Stimulated activated CD4-positive, alpha-beta T cell treated with anti-CD3 and anti-CD28 coated beads, TNF-alpha, amount 100 ng/mL, for 4 hours (primary cell): ENCODE measurements around the gene NLGN2.

Source experiments
- DNase-seq, 3 experiments: peaks; one replicate each; pipeline ENCODE4 v3.0.0-alpha.2; 2020; ENCODE audit warnings: low read depth in 3 of 3

Gene NLGN2

DNA sequence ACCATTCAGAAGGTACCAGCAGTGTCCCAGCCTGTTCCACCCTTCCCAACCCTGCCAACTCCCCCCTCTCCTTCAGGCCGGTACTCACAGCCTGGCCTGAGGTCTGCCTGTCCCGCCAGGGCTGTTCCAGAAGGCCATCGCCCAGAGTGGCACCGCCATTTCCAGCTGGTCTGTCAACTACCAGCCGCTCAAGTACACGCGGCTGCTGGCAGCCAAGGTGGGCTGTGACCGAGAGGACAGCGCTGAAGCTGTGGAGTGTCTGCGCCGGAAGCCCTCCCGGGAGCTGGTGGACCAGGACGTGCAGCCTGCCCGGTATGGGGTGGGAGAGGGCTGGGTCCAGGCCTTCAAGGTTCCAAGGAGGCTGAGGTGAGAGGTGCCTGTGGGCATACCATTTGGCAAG is 7.2 kb downstream of the NLGN2 start:
- no peak for DNase-seq

DNA sequence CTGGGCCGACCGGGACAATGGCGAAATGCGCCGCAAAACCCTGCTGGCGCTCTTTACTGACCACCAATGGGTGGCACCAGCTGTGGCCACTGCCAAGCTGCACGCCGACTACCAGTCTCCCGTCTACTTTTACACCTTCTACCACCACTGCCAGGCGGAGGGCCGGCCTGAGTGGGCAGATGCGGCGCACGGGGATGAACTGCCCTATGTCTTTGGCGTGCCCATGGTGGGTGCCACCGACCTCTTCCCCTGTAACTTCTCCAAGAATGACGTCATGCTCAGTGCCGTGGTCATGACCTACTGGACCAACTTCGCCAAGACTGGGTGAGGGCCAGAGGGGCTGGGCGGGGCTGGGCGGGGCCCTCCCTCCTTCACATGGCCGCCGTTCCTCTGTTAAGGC is 8.1 kb downstream of the NLGN2 start:
- no peak for DNase-seq

DNA sequence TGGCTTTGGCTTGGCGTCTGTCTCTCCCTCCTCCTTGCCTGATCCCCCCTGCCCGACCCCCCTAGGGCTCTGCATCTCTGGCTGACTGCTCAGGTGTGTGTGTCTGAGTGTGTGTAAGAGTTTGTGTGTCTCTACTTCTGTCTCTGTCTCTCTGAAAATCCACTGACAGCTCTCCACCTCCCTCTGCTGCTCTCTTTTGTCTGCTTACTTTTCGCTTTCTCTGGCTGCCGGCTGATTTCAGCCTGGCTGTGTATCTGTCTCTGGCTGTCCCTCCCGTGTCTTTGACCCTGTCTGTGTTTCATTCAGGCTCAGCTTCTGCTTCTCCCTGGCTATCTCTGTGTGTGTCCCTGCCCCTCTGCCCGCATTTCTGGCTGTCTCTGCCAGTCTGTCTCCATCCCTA is 8.7 kb downstream of the NLGN2 start:
- no peak for DNase-seq

DNA sequence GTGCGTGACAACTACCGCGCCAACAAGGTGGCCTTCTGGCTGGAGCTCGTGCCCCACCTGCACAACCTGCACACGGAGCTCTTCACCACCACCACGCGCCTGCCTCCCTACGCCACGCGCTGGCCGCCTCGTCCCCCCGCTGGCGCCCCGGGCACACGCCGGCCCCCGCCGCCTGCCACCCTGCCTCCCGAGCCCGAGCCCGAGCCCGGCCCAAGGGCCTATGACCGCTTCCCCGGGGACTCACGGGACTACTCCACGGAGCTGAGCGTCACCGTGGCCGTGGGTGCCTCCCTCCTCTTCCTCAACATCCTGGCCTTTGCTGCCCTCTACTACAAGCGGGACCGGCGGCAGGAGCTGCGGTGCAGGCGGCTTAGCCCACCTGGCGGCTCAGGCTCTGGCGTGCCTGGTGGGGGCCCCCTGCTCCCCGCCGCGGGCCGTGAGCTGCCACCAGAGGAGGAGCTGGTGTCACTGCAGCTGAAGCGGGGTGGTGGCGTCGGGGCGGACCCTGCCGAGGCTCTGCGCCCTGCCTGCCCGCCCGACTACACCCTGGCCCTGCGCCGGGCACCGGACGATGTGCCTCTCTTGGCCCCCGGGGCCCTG is 9.5 kb downstream of the NLGN2 start:
- no peak for DNase-seq

DNA sequence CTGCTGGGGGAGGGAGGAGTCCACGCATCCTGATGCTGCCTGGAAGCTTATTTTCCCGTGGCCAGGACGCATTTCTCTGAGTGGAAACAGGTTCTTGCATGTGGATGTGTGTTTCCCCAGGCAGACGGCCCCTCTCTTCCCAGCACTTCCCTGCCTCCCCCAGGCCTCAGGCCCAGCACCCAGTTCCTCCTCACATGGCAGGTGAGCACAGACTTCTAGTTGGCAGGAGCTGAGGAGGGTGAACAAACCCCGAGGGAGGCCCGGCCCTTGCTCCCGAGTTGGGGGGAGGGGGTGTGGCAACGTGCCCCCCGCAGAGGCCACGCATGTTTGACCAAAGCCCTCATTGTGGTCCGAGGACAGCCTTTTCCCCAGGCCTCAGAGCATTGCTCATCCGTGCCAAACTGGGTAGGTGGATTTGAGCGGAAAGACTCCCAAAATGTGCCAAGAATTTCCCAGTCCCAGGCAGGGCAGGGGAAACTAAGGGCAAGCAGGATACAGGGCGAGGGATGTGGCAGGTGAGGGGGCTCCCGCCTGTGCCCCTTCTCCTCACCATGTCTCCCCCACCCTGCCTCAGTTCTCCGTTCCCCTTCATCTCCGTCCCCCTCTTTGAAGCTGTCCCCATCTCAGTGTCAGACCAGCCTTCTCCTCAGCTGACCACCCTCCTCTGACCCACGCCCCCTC is 11.0 kb downstream of the NLGN2 start:
- DNase-seq = no peak

DNA sequence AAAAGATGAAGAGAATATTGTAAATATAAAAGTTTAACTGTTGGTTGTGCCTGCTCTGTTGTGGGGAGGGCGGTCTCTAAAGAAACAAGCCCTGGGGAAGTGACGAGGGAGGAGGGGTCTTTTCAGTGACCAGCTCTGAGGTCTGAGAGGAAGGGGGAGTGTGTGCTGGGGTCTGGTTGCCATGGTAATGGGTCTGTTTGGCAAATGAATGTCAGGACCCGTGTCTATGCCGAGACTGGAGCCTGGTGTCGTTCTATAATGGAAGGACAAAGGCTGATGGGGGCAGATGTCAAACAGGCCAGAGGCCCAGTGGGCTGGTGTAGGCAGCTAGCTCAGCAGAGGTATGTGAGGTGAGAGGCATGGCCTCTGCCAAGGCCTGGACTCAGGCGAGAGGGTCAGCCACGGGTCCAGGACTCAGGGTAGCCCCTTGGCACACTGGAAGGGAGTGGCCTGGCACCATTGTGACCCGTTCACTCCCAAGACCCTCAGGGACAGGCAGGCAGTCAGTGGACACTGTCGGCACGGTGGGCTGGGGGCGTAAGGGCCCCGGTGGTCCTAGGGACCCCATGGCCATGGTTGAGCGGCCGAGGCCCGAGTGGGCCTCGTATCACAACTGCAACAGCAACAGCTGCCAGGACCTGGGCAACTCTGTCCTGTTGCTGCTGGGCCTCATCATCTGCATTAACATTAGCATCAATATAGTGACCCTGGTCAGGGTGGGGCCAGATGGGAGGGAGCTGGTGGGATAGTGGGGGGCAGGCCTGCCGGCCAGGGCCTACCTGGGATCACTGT is 12.4 kb downstream of the NLGN2 start, which contains the start of gene SPEM1:
TSS of gene SPEM1 (plus strand) at position 506 of the 792 bp plus-strand sequence. CDS start at position 567, 61 bp downstream.
- DNase-seq = no peak

DNA sequence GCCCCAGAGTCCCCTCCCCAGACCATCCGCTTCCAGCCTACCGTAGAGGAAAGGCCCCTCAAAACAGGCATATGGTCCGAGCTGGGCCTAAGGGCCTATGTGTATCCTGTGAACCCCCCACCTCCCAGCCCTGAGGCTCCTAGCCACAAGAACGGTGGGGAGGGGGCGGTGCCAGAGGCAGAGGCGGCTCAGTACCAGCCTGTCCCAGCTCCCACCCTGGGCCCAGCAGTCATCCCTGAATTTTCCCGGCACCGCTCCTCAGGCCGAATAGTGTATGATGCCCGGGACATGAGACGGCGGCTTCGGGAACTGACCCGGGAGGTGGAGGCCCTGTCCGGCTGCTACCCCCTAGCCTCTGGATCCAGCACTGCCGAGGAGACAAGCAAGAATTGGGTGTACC is 13.5 kb downstream of the NLGN2 start:
- DNase-seq = no peak

DNA sequence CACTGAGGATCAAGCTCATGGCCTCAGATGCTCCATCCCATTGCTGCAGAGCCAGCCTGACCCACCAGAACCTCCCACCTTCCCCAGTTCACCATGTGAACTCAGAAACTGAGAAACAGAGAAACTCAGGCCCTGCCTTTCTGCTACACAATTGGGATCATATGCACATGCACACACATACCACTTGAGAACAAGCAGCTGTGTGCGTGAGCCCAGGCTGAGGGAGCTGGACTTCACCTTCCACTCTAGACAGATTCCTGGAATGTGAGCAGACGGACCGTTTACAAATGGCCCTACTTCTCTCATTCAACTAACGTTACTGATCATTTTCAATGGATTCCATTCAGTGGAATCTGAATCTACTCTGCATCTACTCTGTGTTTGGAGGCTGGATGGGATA is 16.0 kb downstream of the NLGN2 start:
- DNase-seq = no peak

DNA sequence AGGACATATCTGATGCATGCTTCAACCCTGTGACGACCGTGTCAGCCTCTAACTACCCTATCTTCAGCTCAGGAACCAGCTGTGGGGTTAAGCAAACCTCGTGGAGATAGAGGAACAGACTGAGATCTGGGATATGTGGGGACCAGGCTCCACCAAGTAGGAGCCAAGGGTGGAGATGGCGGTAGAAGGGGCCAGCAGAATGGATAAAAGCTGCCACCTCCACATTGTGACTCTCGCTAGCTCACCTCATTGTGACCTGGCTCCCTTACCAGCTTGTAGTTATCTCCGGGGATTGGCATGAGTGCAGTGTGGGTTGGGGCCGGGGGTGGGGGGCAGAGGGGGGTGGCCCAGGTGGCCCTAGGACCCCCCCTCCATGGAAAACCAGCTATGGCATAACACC is 17.7 kb downstream of the NLGN2 start, which contains the start of gene SPEM2:
TSS of gene SPEM2 (plus strand) at position 301 of the 400 bp plus-strand sequence. CDS start at position 374, 73 bp downstream.
- no peak for DNase-seq

DNA sequence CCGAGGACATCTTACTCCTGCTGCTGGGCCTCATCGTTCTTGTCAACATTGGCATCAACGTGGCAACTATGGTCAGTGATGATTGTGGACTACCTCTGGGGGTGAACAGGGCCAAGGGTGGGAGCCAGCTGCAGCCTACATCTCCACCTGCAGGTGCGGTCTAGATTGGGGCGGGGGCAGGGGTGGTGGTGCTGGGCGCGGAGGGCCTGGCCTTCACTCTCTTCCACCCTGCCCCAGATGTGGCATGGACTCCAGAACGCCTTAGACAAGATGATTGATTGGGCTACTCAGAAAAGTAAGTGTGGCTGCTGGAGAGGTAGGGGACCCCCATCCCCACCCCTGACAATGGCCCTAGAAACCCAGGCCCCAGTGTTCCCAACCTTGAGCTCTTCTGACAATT is 18.1 kb downstream of the NLGN2 start:
- no peak for DNase-seq

DNA sequence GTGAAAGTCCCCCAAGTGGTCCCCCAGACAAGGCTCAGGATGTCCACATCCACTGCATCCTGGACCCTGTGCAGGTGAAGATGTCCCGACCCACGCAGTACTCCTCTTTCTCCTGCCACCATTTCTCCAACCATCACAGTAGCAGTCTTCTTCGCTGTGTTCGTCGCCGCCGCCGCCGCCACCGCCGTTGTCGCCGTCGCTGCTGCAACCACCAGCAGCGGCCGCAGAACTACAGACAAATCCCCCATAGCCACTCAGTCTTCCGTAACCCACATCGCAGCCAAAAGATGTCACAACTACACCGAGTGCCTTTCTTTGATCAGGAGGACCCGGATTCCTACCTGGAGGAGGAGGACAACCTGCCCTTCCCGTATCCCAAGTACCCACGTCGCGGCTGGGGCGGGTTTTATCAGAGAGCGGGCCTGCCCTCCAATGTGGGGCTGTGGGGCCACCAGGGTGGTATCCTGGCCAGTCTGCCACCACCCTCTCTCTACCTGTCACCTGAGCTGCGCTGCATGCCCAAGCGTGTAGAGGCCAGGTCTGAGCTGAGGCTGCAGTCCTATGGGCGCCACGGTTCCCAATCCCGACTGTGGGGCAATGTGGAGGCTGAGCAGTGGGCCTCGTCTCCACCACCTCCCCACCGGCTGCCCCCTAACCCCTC is 18.7 kb downstream of the NLGN2 start:
- no peak for DNase-seq

DNA sequence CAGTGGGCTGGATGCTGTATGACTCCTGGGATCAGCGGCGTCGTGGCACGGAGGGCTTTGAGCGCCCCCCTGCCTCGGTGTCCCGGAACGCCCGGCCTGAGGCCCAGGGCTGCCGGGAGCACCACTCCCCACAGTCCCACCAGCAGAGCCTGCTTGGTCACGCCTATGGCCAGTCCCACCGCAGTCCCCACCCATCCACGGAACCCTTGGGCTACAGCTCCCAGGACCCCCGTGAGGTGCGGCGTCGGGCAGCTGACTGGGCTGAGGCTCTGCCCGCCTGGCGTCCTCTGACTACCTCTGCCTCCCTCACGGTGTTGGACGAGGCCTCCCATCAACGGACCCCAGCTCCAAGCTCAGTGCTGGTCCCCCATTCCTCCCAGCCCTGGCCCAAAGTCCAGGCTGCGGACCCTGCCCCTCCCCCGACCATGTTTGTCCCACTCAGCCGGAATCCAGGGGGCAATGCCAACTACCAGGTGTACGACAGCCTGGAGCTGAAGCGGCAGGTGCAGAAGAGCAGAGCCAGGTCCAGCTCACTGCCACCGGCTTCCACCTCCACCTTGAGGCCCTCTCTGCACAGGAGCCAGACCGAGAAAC is 19.3 kb downstream of the NLGN2 start:
- DNase-seq = no peak

DNA sequence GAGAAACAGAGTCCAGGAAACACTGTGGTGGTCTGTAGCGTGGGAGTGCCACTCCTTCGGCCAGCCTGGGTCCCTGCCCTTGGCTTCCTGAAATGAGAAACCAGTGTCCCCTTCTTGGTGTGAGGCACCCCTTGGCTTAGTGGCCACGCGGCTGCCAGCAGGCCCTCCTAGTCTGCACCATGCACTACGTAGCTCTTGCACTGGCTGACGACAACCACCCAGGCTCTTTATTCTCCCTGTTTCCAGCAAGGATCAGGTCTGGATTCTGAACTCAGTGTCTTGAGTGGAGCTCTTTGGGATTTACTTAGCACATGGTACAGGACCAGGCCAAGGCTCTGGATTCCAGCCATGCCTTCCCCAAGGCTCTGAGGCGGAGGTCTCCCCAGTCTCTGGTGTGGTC is 19.9 kb downstream of the NLGN2 start:
- no peak for DNase-seq

DNA sequence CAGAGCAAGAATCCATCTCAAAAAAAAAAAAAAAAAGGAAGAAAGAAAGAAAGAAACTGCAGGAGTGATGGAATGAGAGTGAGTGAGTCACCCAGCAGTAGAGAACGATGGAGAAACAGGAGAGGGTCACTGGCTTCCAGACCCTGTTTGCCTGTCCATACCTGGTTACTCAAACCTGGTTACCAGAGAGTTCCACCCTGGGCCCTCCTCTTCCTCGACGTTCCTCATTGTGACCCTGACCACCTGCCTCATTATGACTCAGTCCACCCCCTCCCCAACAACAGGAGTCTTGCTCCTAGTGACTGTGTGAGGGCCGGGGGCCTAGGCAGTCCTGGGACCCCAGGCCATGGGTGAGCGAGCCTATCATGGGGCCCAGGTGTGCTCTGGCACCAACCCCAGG is 20.9 kb downstream of the NLGN2 start, which contains the start of gene SPEM3:
TSS of gene SPEM3 (plus strand) at position 301 of the 400 bp plus-strand sequence. CDS start at position 347, 46 bp downstream.
- no peak for DNase-seq

DNA sequence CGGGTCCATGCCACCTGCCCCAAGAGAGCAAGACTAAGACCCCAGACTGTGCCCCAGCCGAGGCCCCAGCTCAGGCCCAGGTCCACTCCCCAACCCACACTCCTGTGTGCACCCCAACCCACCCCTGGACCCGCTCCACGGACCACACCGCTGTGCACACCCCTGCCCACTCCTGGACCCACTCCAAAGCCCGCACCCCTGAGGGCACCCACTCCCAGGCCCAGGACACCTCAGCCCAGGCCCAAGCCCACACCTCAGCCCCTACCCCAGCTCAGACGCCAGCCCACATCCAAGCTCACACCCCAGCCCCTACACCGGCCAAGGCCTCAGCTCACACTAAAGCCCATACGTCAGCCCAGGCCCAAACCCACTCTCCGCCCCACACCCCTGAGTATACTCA is 22.1 kb downstream of the NLGN2 start:
- no peak for DNase-seq

DNA sequence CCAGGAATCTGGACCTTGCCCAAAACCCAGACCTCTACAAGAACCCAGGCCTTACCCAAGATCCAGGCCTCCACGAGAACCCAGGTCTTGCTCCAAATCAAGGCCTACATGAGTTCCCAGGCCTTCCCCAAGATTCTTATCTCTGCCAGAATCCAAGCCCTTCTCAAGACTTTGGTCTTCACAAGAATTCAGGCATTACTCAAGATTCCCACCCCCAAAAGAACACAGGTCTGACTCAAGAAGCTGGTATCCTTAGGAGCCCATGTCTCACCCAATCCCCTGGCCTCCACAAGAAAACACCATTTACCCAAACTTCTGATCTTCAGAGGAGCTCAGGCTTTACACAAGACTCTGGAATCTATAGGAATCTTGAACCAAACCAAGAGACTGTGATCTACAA is 23.6 kb downstream of the NLGN2 start:
- DNase-seq = no peak

DNA sequence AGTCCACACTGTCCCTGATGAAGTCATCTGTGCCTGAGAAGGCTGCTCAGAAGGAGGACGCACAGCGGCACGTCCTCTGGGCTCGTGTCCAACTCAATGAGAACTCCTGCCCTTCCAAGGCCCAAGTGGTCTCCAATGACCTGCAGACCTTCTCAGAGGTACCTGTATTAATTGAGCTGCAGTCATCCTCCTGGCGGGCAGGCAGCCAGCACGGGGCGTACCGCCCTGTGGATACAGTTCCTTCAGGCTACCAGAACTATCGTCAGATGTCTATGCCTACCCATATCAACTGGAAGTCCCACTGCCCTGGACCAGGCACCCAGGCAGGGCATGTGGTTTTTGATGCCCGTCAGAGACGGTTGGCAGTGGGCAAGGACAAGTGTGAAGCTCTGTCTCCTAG is 24.7 kb downstream of the NLGN2 start:
- no peak for DNase-seq

DNA sequence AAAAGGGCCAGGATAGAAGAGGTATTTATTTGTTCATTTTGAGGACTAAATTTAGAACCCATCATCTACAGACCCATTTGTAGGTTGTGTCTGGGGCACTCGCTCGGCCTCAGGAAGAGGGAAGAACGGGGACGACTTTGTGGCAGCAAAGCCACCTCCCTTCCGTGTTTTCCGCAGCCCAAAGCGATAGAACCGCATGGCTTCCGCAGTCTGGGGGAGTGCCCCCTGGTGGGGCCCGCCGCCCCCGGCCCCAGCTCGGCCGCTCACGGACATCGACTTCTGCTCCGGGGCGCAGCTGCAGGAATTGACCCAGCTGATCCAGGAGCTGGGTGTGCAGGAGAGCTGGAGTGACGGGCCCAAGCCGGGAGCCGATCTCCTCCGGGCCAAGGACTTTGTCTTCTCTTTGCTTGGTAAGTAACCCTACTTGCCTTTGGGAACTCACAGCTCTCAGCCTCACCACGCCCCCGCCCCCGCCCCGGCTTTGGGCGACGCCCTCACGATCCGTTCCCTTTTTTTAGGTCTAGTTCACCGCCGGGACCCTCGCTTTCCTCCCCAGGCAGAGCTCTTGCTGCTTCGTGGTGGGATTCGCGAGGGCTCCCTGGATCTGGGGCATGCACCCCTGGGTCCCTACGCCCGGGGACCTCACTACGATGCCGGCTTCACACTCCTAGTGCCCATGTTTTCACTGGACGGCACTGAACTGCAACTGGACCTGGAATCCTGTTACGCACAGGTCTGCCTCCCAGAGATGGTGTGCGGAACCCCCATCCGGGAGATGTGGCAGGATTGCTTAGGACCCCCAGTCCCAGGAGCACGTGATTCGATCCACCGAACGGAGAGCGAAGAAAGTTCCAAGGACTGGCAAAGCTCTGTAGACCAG is 28.3 kb downstream of the NLGN2 start:
- peak in 2 of 3 experiments; percentile 28 to 48 for DNase-seq

DNA sequence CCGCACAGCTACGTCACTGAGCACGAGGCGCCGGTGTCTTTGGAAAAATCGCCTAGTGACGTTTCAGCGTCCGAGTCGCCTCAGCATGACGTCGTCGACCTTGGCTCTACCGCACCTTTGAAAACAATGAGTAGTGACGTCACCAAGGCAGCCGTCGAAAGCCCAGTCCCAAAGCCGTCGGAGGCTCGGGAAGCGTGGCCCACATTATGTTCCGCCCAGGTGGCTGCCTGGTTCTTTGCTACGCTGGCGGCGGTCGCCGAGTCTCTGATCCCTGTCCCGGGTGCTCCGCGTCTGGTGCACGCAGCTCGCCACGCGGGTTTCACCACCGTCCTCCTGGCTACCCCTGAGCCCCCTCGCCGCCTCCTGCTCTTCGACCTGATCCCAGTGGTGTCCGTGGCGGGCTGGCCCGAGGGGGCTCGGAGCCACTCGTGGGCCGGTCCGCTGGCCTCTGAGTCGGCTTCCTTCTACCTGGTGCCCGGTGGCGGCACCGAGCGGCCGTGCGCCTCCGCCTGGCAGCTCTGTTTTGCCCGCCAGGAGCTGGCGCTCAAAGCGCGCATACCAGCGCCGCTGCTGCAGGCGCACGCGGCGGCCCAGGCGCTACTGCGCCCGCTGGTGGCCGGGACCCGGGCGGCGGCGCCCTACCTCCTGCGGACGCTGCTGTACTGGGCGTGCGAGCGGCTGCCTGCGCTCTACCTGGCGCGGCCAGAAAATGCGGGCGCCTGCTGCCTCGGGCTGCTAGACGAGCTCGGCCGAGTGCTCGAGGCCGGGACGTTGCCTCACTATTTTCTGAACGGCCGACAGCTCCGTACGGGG is 29.1 kb downstream of the NLGN2 start:
- peak; percentile 62 to 71 (median 68) for DNase-seq

DNA sequence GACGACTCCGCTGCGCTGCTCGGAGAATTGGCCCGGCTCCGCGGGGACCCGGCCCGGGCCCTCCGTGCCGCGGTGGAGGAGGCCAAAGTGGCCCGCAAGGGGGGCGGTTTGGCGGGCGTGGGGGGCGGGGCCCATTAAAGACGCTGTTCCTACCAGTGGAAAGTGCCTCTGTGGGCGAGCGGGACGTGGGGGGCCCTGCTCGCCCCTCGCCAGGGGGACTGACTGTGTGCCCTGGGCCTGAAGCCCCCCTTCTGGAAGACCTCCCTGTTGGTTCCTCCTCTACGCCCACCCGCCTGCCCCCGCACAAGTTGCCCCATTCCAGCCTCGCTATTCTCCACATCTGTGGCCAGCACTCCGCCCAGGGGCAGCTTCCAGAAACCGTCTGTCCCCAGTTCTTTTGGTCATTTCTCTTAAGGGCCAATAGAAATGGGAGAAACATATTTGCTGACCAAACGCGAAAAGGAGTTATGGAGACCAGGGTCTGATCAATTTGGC is 29.8 kb downstream of the NLGN2 start:
- DNase-seq = no peak
